HG02798 (cell line): ENCODE data around the gene HPSE2.
"Not testable (repeated sequence)": the region's sequence is repeated elsewhere in the genome, so short reads cannot be mapped to it uniquely, and the experiment has no call there.

Experiments
- ATAC-seq: cut with Tn5 transposase; IDR thresholded peaks from one replicate; pipeline ENCODE4 v1.9.1; 2021; ENCODE audit warnings: mild to moderate bottlenecking; ENCODE audit not compliant: unreplicated experiment, poor library complexity

Gene HPSE2

GRCh38 chr10:98587156-98587837 is 648.4 kb downstream of the HPSE2 start:
- ATAC-seq, result no peak

- ATAC-seq, result no peak
Measured at GRCh38 chr10:98586096-98586495, 649.6 kb downstream of the HPSE2 start.

GRCh38 chr10:98582363-98582762 is 653.3 kb downstream of the HPSE2 start:
- no peak for ATAC-seq

GRCh38 chr10:98577578-98577977 is 658.1 kb downstream of the HPSE2 start:
- no peak for ATAC-seq

- no peak for ATAC-seq
Measured at GRCh38 chr10:98577168-98577567, 658.5 kb downstream of the HPSE2 start.

GRCh38 chr10:98576096-98576495 is 659.6 kb downstream of the HPSE2 start:
- ATAC-seq, result no peak

- ATAC-seq, result no peak
Measured at GRCh38 chr10:98572594-98572993, 663.1 kb downstream of the HPSE2 start.

- ATAC-seq, result no peak
Measured at GRCh38 chr10:98570834-98571233, 664.8 kb downstream of the HPSE2 start.

GRCh38 chr10:98569853-98570252 is 665.8 kb downstream of the HPSE2 start:
- no peak for ATAC-seq

GRCh38 chr10:98568551-98568950 is 667.1 kb downstream of the HPSE2 start:
- ATAC-seq, result no peak

- ATAC-seq, result no peak
Measured at GRCh38 chr10:98567391-98568133, 668.1 kb downstream of the HPSE2 start.

- no peak for ATAC-seq
Measured at GRCh38 chr10:98563811-98564210, 671.8 kb downstream of the HPSE2 start.

- no peak for ATAC-seq
Measured at GRCh38 chr10:98560565-98560964, 675.1 kb downstream of the HPSE2 start.

GRCh38 chr10:98556061-98556460 is 679.6 kb downstream of the HPSE2 start:
- ATAC-seq, result no peak

GRCh38 chr10:98555021-98555619 is 680.5 kb downstream of the HPSE2 start:
- ATAC-seq, result no peak

- not testable (repeated sequence) for ATAC-seq
Measured at GRCh38 chr10:98541561-98541960, 694.1 kb downstream of the HPSE2 start.

- ATAC-seq, result no peak
Measured at GRCh38 chr10:98539578-98539977, 696.1 kb downstream of the HPSE2 start.

- no peak for ATAC-seq
Measured at GRCh38 chr10:98538472-98538871, 697.2 kb downstream of the HPSE2 start.

- no peak for ATAC-seq
Measured at GRCh38 chr10:98536551-98536950, 699.1 kb downstream of the HPSE2 start.

GRCh38 chr10:98533746-98534445 is 701.8 kb downstream of the HPSE2 start:
- ATAC-seq, result no peak

- ATAC-seq, result no peak
Measured at GRCh38 chr10:98533241-98533640, 702.4 kb downstream of the HPSE2 start.
